H54 (cell line): Measurements from ENCODE around the gene TBC1D23.
A peak's percentile ranks its signal among the peaks of the same experiment; 100 is the strongest.
"Not testable (repeated sequence)": the region's sequence is repeated elsewhere in the genome, so short reads cannot be mapped to it uniquely, and the experiment has no call there.

Source experiments
- DNase-seq: peaks from one replicate; pipeline ENCODE4 v3.0.0; 2011; ENCODE audit warnings: low spot score, mixed read lengths; ENCODE audit not compliant: insufficient read length
- FAIRE-seq: peaks from 3 replicates; lab custom pipeline; 2011; peaks lifted over from hg19 to GRCh38; lab: Jason Lieb, UNC
- POLR2A ChIP-seq: IDR thresholded peaks from 2 replicates; pipeline ENCODE4 v1.6.1; 2011; ENCODE audit warnings: low read depth, mild to moderate bottlenecking, low read length

The TBC1D23 gene

DNA sequence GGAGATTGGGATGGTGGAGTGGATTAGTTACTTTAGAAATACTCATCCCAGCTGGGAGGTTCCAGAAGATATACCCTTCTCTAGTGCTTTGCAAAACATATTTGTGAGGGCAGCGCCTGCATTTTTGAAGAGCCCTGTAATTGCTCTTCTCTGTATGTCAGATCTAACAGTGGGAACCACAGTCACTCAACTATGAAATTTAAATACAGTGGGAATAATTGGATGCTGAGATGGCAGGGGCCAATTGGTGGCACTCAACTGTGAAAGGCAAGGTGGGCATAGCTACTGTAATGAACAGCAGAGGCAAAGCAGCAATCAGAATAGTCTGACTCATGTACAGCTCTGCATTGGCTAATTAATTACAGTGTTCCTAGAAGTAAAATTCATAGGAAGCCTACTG is 22.2 kb upstream of the TBC1D23 start:
- FAIRE-seq (no peak), DNase-seq (no peak)
- TF ChIP-seq POLR2A, result no peak

DNA sequence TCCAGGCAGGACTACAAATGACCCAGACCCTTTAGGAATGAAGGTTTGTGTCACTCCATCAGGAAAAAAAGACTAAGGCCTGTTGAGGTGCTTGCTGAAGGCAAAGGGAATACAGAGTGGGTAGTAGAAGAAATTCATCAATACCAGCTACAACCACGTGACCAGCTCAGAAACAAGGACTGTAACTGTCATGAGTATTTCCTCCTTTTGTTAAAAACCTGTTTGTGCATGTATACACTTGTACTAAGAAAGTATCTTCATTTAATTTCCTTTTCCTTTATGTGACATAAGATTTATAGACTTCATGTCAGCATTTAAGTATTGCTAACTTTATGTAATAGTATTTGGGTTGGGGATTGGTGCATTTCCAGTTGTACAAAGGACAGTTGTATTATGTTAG is 18.3 kb upstream of the TBC1D23 start:
- not testable (repeated sequence) for FAIRE-seq, DNase-seq

DNA sequence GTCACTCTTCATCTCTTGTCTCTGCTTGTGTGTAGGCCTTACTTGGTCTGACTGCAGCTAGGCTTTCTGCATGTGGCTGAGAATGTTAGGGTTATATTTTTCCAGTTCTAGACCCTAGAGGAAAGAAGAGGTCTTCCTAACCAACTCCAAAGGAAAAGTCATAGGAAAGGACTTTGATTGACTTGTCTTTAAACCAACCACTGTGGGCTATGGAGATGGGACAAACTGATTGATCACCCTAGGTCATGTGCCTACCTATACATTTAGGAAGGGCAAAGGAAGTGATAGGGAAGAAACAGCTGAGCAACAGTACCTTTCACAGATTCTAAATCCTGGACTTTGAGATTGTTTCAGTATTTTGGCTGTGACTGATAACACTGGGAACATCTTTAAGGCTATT is 16.5 kb upstream of the TBC1D23 start:
- TF ChIP-seq POLR2A, result no peak
- no peak for FAIRE-seq
- DNase-seq, result no peak

DNA sequence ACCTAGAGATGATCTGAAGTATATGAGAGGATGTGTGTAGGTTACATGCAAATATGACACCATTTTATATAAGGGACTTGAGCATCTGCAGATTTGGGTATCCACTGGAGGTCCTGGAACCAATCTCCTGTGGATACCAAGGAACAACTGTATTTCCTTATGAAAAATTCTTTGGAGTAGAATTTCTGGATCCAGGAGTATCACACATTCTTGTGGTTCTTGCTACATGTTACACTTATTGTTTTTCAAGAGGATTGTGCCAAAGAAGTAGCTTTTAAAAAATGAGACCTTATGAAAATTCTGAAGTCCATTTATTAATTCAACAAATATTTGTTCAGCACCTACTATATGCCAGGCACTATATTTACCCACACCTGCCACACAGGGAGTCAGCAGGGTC is 15.7 kb upstream of the TBC1D23 start:
- DNase-seq, result no peak
- FAIRE-seq, result no peak
- TF ChIP-seq POLR2A, result no peak

DNA sequence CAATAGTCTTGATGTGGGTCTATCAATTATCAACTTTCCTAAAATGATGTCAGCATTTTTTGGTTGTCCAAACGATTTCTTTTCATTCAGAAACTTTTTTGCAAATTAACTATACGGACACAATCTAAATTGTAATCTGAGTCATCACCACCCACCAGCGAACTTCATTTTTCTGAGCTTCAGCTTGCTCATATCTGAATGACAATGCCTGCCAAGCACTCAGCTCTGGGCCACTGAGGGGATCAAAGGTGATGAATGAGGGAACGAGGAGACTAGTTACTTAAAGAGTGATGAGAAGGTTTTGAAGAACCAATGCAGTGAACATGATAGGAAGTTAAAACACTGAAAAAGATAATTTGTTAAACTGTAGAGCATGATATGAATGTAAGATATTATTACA is 14.9 kb upstream of the TBC1D23 start:
- DNase-seq (no peak), FAIRE-seq (no peak)
- no peak for TF ChIP-seq POLR2A

DNA sequence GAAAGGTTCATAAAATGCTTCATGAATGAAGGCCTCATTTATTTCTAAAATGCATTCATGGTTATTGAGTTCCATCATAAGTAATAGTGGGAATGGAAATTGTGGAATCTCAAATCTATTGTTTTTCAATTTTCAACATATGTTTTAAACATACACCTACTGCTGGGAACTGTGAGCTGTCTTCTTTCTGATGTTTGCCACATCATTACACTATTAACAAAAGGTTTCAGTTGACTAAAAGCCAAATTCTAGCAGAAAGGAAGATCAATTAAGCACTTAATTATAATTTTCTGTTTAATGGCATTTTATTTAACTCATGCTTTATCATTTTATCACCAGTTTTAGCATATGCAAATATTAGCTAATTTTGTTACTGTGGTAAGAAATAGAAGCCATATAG is 13.8 kb upstream of the TBC1D23 start:
- FAIRE-seq, result no peak
- no peak for TF ChIP-seq POLR2A
- no peak for DNase-seq

DNA sequence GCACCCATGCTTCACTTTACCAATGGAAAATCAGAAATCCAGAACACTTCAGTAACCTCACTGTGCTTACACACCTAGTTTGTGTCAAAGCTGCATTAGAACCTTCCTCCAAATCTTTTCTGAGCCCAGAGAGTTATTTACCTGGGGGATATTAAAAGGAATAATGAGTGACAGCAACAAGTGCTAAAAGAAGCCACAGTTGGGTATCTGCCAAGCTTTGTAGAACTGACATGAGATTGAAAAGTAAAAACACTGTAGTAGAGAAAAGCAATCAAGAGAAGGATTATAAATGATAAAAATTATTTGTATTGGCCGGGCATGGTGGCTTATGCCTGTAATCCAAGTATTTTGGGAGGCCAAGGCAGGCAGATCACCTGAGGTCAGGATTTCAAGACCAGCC is 8.8 kb upstream of the TBC1D23 start:
- no peak for FAIRE-seq
- TF ChIP-seq POLR2A, result no peak
- DNase-seq, result no peak

DNA sequence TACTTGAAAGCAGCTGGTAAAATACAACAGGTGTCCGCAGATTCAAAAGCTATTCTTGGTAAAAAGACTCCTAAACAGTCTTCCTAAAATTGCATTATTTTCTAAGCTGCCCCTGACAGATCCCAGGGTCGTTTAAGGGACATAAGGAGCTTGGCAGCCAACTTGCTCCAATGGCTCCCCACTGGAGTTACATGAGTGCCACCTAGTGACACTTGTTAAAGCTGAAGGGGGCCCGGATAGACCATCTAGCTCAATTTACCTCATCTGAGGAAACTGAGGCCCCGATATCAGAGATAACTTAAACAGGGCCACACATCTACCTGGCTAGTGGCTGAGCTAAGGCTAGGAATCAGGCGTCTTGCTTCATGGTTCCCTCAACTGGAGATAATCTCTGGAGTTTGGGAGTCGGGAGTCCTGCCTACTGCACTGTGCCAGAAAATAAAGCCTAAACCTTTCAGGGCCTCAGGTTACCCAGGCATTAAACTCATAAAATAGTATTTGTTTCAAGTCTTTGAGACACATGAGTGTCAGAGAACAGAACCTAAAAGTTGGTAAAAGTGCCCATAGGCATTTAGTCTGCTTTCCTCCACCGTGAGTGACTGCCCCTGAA is 6.5 kb upstream of the TBC1D23 start:
- TF ChIP-seq POLR2A, result no peak
- DNase-seq (no peak), FAIRE-seq (peak; percentile 87)

DNA sequence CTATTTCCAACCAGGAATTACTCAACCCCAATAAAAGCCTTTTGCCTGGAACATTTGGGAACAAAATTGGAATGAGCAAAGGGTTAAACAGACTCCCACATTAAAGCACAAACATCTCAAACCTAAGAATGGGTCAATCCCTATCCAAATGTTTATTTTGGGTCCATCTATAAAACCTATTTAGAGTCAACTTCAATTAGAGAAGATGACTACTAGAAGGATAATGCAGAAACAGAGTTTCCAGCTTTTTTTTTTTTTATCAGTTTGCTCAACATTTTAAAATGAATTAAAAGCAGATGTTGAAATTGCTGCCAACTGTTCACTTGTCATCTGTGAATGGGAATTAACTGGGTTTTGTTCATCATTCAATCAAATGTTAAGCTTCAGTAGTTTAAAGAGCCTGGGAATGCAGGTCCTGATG is 4.1 kb upstream of the TBC1D23 start:
- no peak for TF ChIP-seq POLR2A
- DNase-seq, result no peak
- no peak for FAIRE-seq

DNA sequence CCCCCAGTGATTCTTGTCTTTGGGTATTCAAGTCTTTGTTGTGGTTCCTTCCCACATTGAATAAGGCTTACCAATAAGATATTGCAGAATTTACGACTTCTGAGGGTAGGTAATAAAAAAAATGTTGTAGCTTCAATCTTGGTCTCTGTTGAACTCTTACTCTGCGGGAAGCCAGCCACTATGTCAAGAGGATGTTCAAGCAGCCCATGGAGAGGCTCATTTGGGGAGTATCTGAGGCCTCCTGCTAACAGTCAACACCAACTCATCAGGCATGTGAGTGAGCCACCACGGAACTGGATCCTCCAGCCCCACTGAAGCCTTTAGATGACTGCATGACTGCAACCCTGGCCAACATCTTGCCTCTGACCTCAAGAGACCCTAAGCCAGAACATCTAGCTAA is 3.2 kb upstream of the TBC1D23 start:
- FAIRE-seq (no peak), DNase-seq (no peak)
- no peak for TF ChIP-seq POLR2A

DNA sequence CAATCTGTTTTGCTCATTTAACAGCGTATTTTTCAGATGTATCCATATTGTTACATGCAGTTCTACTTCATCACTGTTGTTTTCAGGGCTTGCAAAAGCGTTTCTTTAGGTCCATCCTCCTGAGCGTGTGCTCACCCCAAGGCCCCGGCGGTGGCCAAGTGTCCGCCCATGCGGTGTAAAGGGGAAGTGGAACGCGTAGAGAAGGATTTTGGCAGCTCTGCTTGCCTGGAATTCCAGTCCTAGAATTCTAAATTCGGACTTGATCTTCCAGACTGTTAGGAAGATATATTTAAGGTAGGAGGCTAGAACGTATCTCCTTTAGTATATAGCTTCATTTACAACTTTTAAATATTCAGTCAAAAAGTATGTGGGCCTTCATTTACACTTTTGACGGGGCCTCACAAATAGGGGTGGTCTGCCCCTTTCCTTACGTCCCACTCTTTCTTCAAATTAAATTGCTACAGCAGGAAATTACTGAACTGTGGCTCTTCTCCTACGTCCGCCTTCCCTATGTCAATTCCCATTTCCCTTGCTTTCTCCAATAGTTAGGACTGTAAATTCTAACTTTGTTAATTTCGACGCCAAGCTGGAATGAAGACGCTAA is 609 bp upstream of the TBC1D23 start:
- no peak for TF ChIP-seq POLR2A
- FAIRE-seq (no peak), DNase-seq (no peak)

DNA sequence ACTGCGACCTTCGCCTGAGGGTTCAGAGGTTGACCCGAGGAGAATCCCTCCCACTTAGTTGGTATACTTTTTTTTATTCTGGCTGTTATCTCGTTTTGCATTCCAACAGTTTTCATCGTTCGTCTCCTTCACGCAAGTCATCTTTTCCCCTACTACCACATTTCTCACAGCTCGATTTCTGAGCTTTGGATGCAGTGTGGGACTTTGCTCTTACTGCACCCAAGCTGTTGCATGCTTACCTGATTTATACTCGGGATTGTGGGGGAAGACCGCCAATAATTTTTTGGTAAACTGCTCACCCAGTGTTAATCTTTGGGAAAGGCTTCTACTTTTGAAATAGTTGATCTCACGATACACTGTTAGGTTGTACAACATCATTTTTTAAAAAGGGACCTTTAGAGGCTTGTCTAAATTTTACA is 702 bp downstream of the TBC1D23 start:
- FAIRE-seq (peak; percentile 30), DNase-seq (no peak)
- TF ChIP-seq POLR2A, result no peak

DNA sequence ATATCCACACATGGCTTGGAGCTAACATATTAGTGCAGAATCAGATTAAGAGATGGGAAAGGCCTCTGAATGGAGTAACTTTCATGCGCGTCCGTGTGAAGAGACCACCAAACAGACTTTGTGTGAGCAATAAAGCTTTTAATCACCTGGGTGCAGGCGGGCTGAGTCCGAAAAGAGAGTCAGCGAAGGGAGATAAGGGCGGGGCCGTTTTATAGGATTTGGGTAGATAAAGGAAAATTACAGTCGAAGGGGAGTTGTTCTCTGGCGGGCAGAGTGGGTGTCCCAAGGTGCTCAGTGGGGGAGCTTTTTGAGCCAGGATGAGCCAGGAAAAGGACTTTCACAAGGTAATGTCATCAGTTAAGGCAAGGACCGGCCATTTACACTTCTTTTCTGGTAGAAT is 2.1 kb downstream of the TBC1D23 start:
- not testable (repeated sequence) for DNase-seq, FAIRE-seq

DNA sequence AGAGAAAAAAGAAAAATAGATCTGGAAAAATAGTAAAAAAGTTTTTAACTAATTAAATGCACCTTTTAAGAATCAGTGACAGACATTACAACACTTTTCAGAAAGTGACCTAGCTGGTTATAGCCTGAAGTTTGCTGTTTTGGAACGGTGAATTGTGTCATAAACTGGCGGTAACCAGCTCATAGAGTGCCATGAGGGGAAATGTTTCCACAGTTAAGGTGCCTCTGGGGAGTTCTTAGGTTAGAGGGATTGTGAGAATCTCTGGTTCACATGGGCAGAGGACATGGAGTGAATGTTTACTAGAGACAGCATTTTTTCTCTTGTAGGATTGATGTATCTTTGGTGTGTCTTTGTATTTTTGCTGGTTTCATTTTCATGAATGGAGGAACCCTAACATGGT is 2.8 kb downstream of the TBC1D23 start:
- no peak for TF ChIP-seq POLR2A
- DNase-seq, result no peak
- FAIRE-seq, result no peak

DNA sequence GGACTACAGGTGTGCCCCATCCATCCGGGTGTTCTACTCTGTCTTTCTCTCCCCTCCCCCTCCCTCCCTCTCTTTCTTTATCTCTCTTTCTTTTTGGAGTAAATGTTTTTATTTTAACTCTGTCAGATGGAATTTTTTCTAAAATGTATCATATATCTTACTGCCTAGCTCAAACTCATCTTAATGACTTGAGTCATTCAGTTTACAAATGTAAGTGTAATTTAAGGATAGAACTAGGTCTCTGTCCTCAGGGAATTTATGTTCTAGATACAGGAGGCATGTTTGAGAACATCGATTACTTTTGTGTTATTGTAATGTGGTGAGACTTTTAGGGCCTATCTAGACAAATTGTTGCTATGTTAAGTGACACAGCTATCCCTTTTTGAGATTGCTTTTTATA is 3.5 kb downstream of the TBC1D23 start:
- TF ChIP-seq POLR2A, result no peak
- DNase-seq, result no peak
- FAIRE-seq, result no peak
